GM21515 (cell line): ENCODE measurements around the gene EIF3F.

ENCODE experiments used
- ATAC-seq: cut with Tn5 transposase; IDR thresholded peaks from one replicate; pipeline ENCODE4 v1.9.1; 2021; ENCODE audit not compliant: unreplicated experiment

Gene EIF3F

GRCh38 chr11:8036002-8036802 lies 49.1 kb downstream of the EIF3F start:
- no peak for ATAC-seq

- ATAC-seq = no peak
Measured at GRCh38 chr11:8036986-8037385, 49.8 kb downstream of the EIF3F start.

GRCh38 chr11:8038393-8038792 lies 51.3 kb downstream of the EIF3F start:
- ATAC-seq = no peak

- no peak for ATAC-seq
Measured at GRCh38 chr11:8038811-8039529, 51.8 kb downstream of the EIF3F start.

GRCh38 chr11:8039530-8040260 lies 52.6 kb downstream of the EIF3F start:
- ATAC-seq = no peak

GRCh38 chr11:8040261-8040920 lies 53.3 kb downstream of the EIF3F start:
- ATAC-seq = no peak

GRCh38 chr11:8040921-8041285 lies 53.8 kb downstream of the EIF3F start:
- ATAC-seq = no peak

GRCh38 chr11:8041576-8041975 lies 54.4 kb downstream of the EIF3F start:
- ATAC-seq = no peak

- no peak for ATAC-seq
Measured at GRCh38 chr11:8043756-8044155, 56.6 kb downstream of the EIF3F start.

- no peak for ATAC-seq
Measured at GRCh38 chr11:8045839-8046238, 58.7 kb downstream of the EIF3F start.

GRCh38 chr11:8047382-8047781 lies 60.2 kb downstream of the EIF3F start:
- no peak for ATAC-seq

GRCh38 chr11:8049084-8049483 lies 61.9 kb downstream of the EIF3F start:
- ATAC-seq = no peak
